B cell (primary cell): ENCODE data around the gene RP9.

Source experiments
- CTCF ChIP-seq: fragments of 200-600 bp; IDR thresholded peaks from one replicate; pipeline ENCODE4 v1.8.0; 2022; ENCODE audit warnings: antibody characterized with exemption, mild to moderate bottlenecking
- EZH2 ChIP-seq: IDR thresholded peaks from 2 replicates; pipeline ENCODE4 v1.6.1; 2012; ENCODE audit warnings: borderline replicate concordance, low read depth, mild to moderate bottlenecking, moderate library complexity, low read length; ENCODE audit not compliant: insufficient read depth, poor library complexity, severe bottlenecking

- TF ChIP-seq CTCF: no peak
- no peak for TF ChIP-seq EZH2
These were observed 17.9 kb upstream of the RP9 start for GRCh38 chr7:33127085-33127484.
